KOPT-K1 (cell line): ENCODE data around the gene LMOD1.

Experiments
- H3K27ac ChIP-seq: fragments of 200-600 bp; sonication (generic); 2 replicates; pipeline ENCODE4 v1.5.1; 2016; ENCODE audit warnings: antibody characterized with exemption, mild to moderate bottlenecking, low read depth, low read length; ENCODE audit not compliant: poor library complexity, severe bottlenecking
- H3K36me3 ChIP-seq: fragments of 200-600 bp; sonication (generic); 2 replicates; pipeline ENCODE4 v1.5.1; 2017; ENCODE audit warnings: antibody characterized with exemption, mild to moderate bottlenecking, low read length, moderate library complexity; ENCODE audit not compliant: insufficient read depth
- H3K9me3 ChIP-seq: fragments of 200-600 bp; sonication (generic); 2 replicates; pipeline ENCODE4 v1.5.1; 2017; ENCODE audit warnings: antibody characterized with exemption, low read length, mild to moderate bottlenecking; ENCODE audit not compliant: insufficient read depth, poor library complexity, severe bottlenecking

LMOD1 gene

GRCh38 chr1:201946224-201946908 is at the start of gene LMOD1:
Gene LMOD1 (minus strand): TSS chr1:201946548. CDS start chr1:201946340, 208 bp downstream.
- H3K36me3 ChIP-seq: no peaks in the 10 kb centered on the region
- no peaks in the 10 kb centered on the region for H3K9me3 ChIP-seq
- H3K27ac ChIP-seq: no peak within 1 kb of the TSS

- H3K36me3 ChIP-seq: peaks cover 8% of the 10 kb centered on the region; the same call in 1 of the 2 replicates
Observed at GRCh38 chr1:201990427-201990826, 44.1 kb upstream of the LMOD1 start.

GRCh38 chr1:201989354-201990128 is 43.2 kb upstream of the LMOD1 start:
- Histone ChIP-seq H3K27ac (no peak overlapping the region), H3K36me3 (peaks cover 8% of the 10 kb centered on the region; the same call in 1 of the 2 replicates), H3K9me3 (no peaks in the 10 kb centered on the region)

More at GRCh38 chr1:201990427-201990826, 44.1 kb upstream of the LMOD1 start:
- no peak overlapping the region for H3K27ac ChIP-seq
- H3K9me3 ChIP-seq: no peaks in the 10 kb centered on the region

- Histone ChIP-seq H3K27ac (no peak overlapping the region), H3K36me3 (peaks cover 8% of the 10 kb centered on the region; the same call in 1 of the 2 replicates), H3K9me3 (no peaks in the 10 kb centered on the region)
Observed at GRCh38 chr1:201988601-201989000, 42.3 kb upstream of the LMOD1 start.

GRCh38 chr1:201985355-201985754 is 39.0 kb upstream of the LMOD1 start:
- H3K9me3 ChIP-seq: no peaks in the 10 kb centered on the region
- H3K36me3 ChIP-seq: peaks cover 8% of the 10 kb centered on the region; the same call in 1 of the 2 replicates

GRCh38 chr1:201984446-201984845 is 38.1 kb upstream of the LMOD1 start:
- Histone ChIP-seq H3K36me3 (peaks cover 4% of the 10 kb centered on the region; the same call in 1 of the 2 replicates), H3K9me3 (no peaks in the 10 kb centered on the region), H3K27ac (no peak overlapping the region)

More at GRCh38 chr1:201985355-201985754, 39.0 kb upstream of the LMOD1 start:
- H3K27ac ChIP-seq: no peak overlapping the region

- Histone ChIP-seq H3K9me3 (no peaks in the 10 kb centered on the region), H3K27ac (peak overlapping the region; percentile 5), H3K36me3 (no peaks in the 10 kb centered on the region)
Observed at GRCh38 chr1:201983380-201983805, 37.0 kb upstream of the LMOD1 start.

- Histone ChIP-seq H3K36me3 (no peaks in the 10 kb centered on the region), H3K9me3 (no peaks in the 10 kb centered on the region), H3K27ac (peak within 1 kb of the TSS; percentile 5)
Observed at GRCh38 chr1:201982623-201983379, 36.5 kb upstream of the LMOD1 start, which contains the start of gene RNPEP. Gene RNPEP (plus strand): TSS chr1:201982648. CDS start chr1:201982667, 19 bp downstream.

- Histone ChIP-seq H3K36me3 (no peaks in the 10 kb centered on the region), H3K9me3 (no peaks in the 10 kb centered on the region), H3K27ac (peak overlapping the region; percentile 5)
Observed at GRCh38 chr1:201982082-201982622, 35.8 kb upstream of the LMOD1 start.

- Histone ChIP-seq H3K9me3 (no peaks in the 10 kb centered on the region), H3K27ac (no peak overlapping the region), H3K36me3 (peaks cover 57% of the 10 kb centered on the region)
Observed at GRCh38 chr1:201970334-201971159, 24.2 kb upstream of the LMOD1 start.

- Histone ChIP-seq H3K36me3 (peaks cover 78% of the 10 kb centered on the region), H3K27ac (no peak overlapping the region), H3K9me3 (no peaks in the 10 kb centered on the region)
Observed at GRCh38 chr1:201968202-201968925, 22.0 kb upstream of the LMOD1 start.

GRCh38 chr1:201966171-201966570 is 19.8 kb upstream of the LMOD1 start:
- Histone ChIP-seq H3K9me3 (no peaks in the 10 kb centered on the region), H3K36me3 (peaks cover 98% of the 10 kb centered on the region), H3K27ac (no peak overlapping the region)

- H3K27ac ChIP-seq: no peak overlapping the region
- peaks cover 93% of the 10 kb centered on the region for H3K36me3 ChIP-seq
- H3K9me3 ChIP-seq: no peaks in the 10 kb centered on the region
Observed at GRCh38 chr1:201964261-201964660, 17.9 kb upstream of the LMOD1 start.
